HG02571 (cell line): ENCODE data around the gene R3HDM2.

Experiments
- ATAC-seq: cut with Tn5 transposase; IDR thresholded peaks from one replicate; pipeline ENCODE4 v1.9.1; 2021; ENCODE audit warnings: mild to moderate bottlenecking, moderate library complexity; ENCODE audit not compliant: unreplicated experiment

Gene R3HDM2

DNA sequence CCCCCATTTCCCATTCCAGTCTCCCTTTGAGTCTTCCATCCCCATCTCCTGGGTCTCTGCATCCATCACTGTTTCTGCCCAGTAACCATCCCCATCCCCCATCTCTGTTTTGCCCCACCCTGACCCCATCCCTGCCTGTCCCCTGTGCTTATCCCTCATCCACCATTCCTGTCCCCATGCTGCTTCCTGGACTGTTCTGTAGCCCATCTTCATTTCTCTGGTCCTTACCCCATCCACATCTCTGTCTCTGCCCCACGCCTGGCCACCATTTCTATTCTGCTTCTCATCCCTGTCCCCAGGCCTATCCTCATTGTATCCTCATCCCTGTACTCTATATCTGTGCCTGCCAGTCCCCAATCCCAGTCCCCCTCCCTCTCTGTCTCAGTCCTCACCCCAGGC, 210.1 kb downstream of the R3HDM2 start:
- ATAC-seq = no peak

DNA sequence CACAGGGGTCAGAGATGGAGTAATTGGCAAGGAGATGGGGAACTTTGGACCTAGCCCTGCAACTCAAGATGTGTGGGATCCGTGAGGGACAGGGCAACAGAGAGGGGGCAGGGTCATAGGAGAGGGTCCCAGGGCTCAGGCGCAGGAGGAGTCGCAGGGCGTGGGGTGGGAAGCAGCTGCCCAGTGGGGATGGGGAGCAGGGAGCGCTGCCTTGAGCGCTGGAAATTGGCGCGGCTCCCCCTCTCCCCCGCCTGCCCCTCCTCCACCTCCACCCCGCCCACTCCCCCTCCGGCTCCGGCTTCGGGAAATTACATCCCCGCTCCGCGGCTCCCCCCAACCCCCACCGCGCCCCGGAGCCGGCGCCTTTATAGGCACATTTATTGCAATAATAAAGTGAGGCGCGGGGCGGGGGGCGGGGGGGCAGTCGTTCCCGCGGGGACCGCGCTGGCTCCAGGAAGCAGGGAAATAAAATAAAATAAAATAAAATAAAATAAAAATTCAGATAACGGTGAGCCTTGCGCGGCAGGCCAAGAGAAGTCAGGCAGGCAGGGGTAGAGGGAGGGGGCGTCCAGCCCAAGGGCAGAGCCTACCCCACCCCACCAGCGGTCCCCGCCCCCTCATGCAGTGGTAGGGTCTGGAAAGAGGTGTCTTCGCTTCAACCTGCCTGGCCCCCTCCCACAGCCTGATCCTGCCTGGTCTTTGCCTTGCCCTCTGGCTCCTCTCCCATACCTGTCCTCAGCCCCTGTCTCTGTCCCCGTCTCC, 210.7 kb downstream of the R3HDM2 start:
- ATAC-seq = no peak

DNA sequence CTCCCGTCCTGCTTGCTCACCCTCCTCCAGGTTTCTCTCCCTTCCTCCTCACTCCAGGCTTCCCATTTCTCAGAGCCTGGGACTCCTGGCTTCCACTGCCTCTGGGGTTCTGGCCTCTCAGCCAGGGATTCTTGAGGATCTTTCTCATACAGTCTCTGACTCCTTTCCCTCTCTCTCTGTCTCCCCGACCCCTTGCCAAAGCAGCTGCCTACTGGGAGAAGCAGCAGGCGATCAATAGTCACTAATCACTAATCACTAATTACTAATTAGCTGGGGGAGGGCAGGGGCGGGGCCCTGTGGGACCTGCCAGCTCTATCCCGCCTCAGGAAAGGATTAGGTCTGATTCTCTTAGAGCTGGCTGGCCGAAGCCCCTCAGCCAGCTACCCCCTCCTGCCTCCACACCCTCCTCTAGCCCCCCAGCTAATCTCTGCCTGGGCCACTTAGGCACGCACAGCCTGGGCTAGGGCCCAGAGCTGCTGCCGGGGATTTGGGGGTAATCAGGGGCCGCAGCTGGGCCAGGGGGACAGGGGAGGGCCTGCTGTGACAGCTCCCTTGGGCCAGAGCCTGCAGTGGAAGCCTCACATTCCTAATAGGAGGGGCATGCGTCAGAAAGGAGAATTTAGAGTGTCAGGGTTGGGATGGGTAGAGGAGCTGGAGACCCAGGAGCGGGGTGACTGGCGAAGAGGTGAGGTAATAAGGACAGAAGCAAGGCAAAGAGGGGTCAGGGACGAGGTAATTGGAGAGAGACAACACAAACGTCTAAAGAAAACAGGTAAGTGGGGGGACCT, 211.4 kb downstream of the R3HDM2 start:
- ATAC-seq = no peak

DNA sequence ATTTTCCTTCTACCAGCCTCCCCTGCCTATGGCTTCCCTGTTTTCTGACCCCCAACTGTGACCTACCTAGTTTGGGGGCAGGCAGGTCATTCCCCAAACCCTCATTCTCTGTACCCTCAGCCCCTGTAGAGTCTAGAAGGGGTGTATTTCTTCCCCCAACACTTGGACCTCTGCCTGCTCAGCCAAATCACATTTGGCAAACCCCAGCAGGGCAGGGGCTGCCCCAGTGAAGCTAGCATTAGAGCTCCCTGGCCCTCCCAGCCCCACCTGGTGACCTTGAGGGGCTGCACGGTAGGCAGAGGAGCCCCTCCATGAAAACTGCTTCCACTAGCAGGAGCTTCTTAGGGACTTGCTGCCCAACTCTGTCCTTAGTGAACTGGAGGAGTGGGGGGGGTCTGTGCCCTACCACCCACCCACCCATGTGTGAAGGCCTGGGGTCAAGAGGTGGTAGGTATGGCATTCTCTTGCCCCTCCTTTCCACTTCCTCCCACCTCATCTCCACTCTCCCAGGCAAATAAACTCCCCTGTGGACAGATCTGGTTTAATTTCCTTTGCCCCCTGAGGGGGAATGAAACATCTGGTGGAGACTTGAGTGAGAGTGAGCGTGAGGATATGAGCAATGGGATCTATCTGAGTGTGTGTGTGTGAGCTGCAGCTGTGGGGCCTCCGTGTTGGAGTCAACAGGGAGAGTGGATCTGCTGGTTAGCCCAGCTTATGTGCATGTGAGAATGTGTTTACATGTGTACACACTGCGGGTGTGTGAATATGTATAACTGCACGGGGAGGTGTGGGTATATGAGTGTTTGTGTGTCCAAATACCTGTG, 212.6 kb downstream of the R3HDM2 start:
- ATAC-seq = no peak

DNA sequence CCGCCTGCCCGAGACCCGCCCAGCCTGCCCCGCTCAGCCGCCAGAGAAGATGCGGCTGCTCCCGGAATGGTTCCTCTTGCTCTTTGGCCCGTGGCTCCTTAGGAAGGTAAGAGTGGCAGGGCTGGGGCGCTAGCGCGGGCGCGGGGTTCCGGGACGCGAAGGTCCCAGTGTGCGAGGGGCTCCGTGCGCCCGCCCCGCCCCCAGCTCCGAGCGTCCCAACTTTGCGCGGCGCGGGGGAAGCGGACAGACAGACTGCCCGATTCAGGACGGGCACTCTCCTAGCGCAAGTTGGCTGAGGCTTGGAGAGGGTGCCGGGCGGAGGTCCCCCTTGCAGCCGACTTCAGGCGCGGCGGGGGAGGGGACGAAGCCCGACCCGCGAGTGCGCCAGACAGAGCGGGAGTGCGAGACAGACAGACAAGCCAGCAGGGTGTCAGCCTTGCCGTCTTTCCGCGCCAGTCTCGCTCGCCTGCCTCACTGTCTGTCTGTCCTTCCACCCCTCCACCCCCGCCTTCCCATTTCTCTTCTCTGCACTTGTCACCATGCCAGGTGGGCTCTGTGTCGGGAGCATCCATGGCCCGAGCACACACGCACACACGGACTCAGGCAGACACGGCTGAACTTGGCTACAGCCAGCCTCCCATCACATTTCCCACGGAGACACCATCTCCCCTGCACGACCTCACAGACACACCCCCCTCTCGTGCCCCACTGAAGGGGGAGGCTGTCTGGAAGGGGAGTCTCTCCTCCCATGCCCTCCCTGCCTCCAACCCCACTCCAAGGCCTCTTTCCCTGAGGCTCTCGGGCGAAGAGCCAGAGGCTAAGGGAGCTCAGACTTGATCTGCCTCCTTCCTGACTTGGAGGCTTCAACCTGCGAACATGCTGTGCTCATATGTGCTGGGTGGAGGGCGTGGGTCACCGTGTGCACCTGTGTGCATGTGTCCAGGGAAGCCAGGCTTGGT, 213.6 kb downstream of the R3HDM2 start:
- no peak for ATAC-seq

DNA sequence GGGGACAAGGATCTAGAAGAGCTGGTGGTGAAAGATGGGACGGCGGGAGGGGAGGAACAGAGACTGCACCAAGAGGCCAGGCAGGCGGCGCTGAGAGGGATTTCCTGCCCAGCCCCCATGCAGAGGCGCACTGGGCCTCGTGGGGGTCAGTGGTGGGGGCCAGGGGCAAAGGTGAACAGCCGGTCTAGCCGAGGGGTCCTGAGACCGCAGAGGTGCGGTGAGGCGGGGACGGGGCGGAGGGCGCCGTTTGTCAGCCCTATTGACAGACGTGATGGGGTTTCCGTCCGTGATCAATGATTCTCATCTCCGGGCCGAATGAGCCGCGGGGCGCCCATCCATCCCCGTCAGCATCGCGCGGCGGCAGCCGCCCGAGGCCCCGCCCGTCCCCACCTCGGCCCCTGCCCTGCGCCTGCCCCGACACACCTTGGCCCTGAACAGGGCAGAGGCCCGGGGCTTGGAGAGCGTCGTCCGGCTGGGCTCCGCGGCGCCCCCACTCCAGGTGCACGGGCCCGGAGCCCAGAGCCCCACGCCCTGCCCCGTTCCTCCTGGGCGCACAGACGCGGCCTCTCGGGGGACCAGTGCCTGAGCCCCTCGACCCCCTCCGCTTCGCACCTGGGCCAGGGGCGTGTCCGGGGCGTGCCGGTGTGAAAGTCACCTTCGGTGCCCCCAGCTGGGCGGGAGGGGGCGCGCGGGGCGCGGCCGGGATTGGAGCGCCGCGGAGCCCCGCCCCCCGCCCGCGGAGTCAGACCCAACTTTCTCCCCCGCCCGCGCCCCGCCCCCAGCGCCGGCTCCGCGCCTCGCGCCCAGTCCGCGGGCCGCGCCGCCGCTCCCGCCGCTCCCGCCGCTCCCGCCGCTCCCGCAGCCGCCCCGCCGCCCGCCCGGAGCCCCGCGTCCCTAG, 214.6 kb downstream of the R3HDM2 start, which contains the start of gene NXPH4:
NXPH4 (plus strand) TSS at position 781 of the 898 bp plus-strand sequence. CDS start 176 bp downstream, outside the sequence.
- ATAC-seq = no peak

DNA sequence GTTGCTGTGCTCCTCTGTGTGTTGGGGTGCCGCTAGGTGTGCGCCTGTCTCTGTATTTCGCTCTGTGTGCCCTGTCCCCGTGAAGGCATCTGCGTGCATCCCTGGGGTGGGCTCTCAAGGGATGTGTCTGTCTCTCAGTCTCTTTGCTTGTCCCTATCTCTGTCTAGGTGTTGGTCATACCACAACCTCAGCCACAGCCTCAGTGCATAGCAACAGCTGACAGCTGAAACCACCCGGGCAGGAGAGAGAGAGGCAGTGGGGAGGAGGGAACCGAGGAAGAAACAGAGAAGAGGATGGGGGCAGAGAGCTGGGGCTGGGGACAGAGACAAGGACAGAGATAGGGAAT, 215.2 kb downstream of the R3HDM2 start:
- ATAC-seq = no peak

DNA sequence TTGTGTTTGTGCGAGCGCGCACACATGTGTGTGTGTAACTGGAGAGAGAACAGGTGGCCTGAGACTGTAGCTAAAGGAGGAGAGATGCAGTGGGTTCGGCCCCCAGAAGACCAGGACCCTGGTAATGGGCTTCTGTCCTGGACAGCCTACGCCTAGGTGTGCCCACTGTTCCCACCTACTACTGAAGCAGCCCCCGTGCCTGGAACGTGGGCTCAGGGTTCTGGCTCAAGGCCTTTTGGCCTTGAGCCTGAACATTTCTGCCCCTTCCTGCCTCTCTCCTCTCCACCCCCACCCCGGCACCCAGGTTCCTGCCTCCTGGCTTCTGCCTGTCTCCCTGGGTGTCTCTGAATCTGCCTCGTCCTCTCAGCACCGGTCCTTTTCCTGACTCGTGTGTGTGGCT, 215.8 kb downstream of the R3HDM2 start:
- ATAC-seq = no peak

DNA sequence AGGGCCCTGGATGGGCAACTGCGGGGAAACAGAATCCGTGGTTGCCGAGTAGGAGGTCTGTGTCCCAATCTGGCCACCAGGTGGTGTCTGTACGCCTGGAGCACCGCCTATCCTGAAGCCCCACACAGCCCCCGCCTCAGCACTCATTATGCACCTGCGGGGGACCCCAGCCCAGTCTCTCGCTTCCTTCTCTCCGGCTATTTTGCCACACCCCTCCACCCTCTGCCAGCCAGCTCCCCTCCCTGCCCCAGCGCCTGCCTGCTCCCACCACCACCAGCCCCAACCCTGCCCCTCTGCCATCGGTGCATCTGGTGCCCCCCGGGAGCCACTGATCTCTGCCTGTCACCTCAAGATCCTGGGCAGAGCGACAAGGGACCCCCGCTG, 216.5 kb downstream of the R3HDM2 start:
- peak; percentile 39 for ATAC-seq

DNA sequence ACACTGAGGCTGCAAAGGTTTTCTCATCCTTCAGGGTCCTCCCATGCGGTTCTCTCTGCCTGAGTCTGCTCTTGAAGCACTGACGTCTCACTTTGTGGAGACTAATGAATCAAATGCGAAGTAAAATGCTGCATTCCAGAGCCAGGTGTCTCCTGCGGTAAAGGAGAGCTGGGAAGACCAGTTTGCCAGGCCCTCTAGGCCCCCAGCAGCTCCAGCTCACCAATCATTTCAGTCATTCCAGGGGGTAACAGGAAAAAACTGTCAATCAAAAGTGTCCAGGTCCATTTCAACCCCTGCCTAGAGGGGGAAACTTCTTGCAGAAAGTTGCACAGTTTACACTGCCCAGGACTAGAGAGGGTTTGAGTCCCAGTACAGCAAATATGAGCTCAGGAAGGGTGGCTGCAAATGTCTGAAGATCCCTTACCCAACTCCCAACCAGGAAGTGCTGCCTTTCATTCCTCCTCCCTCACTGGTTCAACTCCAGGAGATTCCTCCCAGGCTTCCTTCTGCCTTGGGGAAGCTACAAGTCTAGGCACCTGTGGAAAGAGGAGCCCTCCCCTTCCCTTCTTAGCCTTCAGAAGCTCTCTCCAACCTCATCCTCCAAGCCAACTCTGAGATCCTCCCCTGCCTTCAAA, 217.0 kb downstream of the R3HDM2 start:
- ATAC-seq = no peak

DNA sequence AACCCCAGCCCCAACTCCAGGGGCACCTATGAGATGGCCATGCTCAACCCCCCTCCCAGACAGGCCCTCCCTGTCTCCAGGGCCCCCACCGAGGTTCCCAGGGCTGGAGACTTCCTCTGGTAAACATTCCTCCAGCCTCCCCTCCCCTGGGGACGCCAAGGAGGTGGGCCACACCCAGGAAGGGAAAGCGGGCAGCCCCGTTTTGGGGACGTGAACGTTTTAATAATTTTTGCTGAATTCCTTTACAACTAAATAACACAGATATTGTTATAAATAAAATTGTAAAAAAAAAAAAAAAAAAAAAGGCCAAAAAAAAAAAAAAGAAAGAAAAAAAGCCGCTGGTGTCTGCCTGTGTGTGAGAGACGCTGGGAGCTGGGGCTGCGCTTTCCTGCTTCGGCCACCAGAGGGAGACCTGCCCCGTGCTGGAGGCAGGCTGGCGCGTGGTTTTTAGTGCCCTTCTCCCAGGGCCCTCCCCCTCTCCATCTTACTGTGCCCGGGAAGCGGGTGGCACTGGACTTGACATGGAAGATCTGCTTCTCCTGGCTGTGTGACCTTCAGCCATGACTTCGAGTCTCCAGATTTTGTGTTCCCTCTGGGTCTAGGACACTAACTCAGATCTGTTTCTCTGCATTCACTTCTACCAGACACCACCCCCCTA, 217.7 kb downstream of the R3HDM2 start:
- ATAC-seq = peak; percentile 41

DNA sequence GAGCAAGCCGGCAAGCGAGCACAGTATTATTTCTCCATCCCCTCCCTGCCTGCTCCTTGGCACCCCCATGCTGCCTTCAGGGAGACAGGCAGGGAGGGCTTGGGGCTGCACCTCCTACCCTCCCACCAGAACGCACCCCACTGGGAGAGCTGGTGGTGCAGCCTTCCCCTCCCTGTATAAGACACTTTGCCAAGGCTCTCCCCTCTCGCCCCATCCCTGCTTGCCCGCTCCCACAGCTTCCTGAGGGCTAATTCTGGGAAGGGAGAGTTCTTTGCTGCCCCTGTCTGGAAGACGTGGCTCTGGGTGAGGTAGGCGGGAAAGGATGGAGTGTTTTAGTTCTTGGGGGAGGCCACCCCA, 218.2 kb downstream of the R3HDM2 start:
- ATAC-seq = no peak

DNA sequence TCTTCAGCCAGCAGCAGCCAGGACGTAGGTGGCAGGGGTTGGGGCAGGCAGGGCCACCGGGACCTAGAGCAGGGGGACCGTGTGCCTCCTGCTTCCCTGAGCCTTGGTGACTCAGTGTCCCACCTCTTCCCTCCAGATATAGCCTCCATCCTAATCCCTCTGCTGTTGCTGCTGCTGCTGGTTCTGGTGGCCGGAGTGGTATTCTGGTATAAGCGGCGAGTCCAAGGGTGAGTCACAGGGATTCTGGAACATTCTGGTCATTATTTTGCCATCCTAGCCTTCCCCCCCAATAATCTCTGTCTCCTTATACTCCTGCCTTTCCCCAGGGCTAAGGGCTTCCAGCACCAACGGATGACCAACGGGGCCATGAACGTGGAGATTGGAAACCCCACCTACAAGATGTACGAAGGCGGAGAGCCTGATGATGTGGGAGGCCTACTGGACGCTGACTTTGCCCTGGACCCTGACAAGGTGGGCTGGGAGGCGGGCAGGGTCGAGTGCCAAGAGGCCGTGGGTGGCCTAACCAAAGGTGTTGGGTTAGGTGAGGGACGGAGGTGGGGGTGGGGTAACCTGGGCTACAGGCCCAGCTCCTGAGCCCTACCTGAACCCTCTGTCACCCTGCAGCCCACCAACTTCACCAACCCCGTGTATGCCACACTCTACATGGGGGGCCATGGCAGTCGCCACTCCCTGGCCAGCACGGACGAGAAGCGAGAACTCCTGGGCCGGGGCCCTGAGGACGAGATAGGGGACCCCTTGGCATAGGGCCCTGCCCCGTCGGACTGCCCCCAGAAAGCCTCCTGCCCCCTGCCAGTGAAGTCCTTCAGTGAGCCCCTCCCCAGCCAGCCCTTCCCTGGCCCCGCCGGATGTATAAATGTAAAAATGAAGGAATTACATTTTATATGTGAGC, 218.8 kb downstream of the R3HDM2 start:
- ATAC-seq = no peak

DNA sequence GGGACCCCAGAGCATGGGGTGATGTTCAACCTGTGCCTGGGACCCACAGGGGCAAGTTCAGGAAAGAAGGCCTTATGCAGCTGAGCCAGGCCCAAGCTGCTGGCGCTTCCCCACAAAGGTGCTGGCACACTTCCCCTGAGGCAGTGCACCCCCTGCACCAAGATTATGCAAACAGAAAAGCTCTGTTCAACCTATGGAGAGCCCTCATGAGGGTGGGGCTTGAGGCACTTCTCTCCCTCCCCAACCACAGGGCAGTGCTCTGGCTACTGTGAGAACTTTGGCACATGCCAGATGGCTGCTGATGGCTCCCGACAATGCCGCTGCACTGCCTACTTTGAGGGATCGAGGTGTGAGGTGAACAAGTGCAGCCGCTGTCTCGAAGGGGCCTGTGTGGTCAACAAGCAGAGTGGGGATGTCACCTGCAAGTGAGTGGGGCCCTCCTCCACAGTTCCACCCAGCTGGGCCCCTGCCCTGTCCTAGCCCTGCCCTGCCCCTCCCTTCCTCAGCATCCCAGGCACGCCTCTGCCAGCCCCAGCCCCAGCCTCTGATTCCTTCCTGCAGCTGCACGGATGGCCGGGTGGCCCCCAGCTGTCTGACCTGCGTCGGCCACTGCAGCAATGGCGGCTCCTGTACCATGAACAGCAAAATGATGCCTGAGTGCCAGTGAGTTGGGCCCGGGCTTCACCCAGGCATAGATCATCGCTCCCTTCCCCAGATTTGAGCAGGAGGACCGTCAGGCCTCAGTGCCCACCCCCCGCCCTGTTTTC, 219.7 kb downstream of the R3HDM2 start:
- ATAC-seq = no peak

DNA sequence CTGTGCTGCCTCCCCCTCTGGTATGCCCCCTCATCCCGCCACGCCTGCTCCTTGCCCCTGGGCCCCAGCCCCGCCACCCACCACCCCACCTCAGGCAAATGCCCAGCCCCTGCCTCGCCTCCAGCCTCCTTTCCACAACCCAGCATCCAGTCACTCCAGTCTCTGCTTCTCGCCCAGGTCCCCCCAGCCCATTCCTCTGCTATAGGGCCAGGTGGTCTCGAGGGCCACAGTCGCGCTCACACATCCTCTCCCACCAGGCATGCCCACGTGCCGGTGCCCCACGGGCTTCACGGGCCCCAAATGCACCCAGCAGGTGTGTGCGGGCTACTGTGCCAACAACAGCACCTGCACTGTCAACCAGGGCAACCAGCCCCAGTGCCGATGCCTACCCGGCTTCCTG, 220.4 kb downstream of the R3HDM2 start:
- ATAC-seq = no peak

DNA sequence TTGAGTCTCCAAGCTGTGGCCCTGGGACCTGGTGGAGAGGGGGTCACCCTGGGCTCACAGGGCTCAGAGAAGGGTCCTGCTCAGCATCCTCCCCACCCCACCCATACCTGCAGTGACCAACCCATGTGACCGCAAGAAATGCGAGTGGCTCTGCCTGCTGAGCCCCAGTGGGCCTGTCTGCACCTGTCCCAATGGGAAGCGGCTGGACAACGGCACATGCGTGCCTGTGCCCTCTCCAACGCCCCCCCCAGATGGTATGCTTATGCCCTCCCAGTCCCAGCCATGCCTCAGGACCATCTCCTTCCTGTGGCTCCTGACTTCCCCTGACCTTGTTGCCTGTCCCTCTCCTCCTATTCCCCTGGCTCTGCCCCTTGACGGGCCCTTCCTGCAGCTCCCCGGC, 220.9 kb downstream of the R3HDM2 start:
- ATAC-seq = no peak
